Hematopoietic multipotent progenitor cell treated with erythropoietin and hydrocortisone succinate and interleukin-3 and kit ligand, for 8 days (in vitro differentiated cells): ENCODE results near the gene CCDC149.

Source experiments
- DNase-seq: peaks from one replicate; pipeline ENCODE4 v3.0.0-alpha.2; 2015

The CCDC149 gene

GRCh38 chr4:24772061-24772705, 140.7 kb downstream of the CCDC149 start:
- DNase-seq: no peak

DNA sequence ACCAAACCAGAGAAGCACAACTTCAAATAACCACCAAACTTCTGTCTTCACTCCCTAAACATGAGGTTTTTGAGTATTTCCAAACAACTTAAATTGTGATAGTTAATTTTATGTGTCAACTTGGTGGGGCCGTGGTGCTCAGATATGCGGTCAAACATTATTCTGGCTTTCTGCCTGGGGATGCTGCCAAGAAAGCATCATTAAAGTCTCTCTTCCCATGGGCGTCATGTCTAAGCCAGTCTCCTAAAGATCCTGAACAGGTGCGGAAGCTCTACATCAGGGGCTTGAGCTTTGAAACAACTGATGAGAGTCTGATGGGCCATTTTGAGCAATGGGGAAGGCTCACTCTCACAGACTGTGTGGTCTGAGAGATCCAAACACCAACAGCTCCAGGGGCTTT, 141.6 kb downstream of the CCDC149 start:
- no peak for DNase-seq

DNA sequence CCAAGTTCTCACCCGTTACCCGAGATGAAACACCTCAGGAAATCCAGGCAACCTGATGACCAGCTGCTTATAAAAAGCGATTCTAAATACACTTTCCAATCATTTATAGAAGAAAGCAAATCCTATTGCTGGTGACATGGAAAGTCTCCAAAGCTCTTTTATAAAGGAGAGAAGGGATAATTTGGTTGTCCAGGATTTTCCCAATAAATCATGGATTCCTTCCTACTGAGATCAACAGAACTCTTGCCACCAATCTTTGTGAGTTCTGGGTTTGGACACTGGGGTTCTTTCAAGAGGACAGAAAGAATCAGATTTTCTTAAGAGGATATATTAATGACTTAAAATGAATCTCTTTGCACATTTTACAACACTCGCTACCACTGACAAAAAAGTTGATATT, 142.2 kb downstream of the CCDC149 start:
- DNase-seq: no peak

DNA sequence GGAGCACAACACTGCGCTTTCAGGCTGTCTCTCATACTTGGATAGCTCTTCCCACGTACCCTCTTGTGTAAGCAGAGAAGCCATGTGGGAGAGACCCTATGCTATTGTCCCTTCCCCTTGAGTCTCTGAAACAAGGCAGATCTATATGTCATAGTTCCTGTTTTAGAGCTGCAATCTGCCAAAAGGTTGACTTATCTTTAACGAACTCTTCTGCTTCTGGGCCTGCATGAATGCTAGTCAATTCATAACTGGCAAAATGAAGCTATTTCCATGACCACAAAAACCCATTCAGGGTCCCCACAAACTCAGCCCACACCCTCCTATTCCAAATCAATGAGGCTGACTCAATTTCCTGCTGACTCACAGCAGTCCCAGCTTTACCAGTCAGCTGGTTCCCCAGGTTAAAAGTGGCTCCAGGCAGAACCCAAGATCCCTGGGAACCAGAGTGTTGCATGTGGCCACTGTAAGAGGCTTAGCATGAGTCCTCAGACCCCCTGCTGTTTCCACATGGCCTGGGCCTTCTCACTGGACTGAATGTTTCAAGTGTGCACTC, 142.7 kb downstream of the CCDC149 start:
- no peak for DNase-seq

GRCh38 chr4:24769571-24769970, 143.3 kb downstream of the CCDC149 start:
- no peak for DNase-seq

DNA sequence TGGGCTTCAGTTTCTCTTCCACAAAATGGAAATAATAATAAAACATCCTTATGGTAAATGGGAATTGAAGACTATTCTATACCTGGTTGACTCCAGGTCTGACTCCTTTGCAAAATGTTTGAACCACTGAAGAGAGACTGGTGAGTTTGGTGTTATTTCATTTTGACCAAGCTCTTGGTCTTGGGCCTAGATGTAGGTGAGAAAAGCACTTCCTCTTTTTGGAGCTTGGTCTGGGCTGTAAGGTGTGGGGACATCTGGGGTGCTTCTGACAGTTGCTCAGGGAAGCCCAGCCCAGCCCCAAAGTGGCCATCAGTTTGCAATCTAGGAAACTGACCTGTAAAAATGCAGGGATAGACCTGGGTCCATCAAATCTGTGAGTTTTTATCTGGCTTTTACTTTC, 144.2 kb downstream of the CCDC149 start:
- no peak for DNase-seq

- DNase-seq: no peak
Measured at GRCh38 chr4:24768006-24768405, 144.8 kb downstream of the CCDC149 start.

DNA sequence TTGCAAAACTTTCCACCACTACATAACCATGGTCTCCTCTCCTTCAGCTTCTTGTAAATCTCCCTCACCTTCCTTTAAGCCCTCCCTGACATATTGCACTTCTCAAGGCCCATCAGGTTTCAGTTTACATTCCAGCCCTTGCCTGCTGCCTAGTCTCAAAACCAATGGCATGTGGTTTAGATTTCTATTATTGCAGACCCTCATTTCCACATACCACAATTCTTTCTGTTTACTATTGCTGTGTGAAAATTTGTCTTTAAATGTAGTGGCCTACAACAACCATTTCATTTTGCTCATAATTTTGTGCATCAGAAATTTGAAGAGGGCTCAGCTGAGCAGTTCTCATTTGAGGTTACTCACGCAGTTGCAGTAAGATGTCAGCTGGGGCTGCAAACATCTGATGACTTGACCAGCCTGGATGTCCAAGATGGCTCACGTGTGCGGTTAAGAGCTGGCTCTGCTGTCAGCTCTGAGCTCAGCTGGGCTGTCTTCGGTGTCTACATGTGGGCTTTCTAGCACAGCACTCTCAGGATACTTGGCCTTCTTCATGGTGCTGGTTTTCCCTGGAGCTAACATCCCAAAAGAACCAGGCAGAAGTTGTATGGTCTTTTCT, 147.4 kb downstream of the CCDC149 start:
- DNase-seq: no peak

DNA sequence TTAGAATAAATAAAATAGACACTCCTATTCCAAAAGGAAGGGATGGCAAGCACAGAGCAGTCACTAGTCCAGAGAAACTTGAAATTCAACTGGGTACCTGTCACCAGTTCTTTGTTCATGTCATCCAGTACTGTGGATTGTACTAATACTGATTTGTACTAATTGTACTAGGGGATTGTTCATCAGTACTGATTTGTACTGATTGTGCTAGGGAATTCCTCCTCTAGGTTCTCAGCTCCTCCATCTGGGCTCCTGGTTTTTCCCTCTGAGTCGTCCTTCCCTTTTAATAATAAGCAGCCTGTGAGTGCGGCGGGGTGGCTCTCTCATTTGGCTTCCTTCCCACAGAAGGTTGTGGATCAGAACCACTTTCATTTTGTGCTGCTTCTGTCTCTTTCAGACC, 148.5 kb downstream of the CCDC149 start:
- DNase-seq: no peak

- DNase-seq: no peak
Measured at GRCh38 chr4:24763631-24764297, 149.1 kb downstream of the CCDC149 start.
